Measurements from ENCODE around the gene CAPZA1.
A peak's percentile ranks its signal among the peaks of the same experiment; 100 is the strongest.
"Not testable (repeated sequence)": the region's sequence is repeated elsewhere in the genome, so short reads cannot be mapped to it uniquely, and the experiment has no call there.

The CAPZA1 gene

DNA sequence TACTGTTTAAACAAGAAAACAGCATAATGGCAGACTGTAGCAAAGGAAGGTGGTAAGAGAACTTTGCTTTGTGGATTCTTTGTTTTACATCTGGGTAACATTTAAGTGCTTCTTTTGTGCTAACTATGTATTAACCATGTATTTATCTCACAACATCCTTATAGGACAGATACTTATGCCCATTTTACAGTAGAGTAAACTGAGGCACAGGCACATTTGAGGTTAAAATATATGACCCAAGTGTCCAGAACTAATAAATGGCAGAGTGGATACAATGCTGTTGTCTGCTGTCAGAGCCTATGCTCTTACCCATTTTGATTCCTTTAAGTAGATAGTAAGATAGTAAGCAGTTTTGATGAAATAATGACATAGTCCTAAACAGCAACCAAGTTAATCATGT is 7.3 kb downstream of the CAPZA1 start:
- no peak for DNase-seq (ENCODE audit: low read depth)

DNA sequence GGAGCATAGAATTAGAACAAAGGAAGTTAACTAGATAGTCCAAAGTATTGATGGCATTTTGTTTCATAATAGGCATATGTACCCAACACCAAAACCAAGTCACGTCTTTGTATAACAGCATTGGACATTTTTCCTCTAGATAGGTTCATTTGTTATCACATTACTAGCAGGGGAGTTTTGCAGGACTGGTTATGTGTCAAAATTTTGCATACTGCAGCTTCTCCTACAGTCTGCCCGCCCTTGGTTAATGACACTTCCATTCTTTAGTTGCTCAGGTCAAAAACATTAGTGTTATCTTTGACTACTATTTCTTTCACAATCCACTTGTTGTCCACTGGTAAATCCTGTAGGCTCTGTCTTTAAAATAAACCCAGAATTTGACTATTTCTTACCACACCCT is 8.9 kb downstream of the CAPZA1 start:
- DNase-seq (ENCODE audit: low read depth): no peak

- DNase-seq (ENCODE audit: low read depth): no peak
Observed at GRCh38 chr1:112629256-112629655, 9.6 kb downstream of the CAPZA1 start.

DNA sequence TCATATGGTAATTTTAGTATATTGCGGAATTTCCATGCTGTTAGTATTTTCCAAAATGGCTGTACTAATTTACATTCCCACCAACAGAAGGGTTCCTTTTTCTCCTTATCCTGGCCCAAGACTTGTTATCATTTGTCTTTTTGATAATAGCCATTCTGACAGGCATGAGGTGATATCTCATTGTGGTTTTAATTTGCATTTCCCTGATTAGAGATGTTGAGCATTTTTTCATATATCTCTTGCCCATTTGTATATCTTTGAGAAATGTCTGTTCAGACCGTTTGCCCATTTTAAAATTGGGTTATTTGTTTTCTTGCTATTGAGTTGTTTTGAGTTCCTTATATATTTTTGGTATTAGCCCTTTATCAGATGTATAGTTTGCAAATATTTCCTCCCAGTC is 14.0 kb downstream of the CAPZA1 start:
- no peak for DNase-seq (ENCODE audit: low read depth)

DNA sequence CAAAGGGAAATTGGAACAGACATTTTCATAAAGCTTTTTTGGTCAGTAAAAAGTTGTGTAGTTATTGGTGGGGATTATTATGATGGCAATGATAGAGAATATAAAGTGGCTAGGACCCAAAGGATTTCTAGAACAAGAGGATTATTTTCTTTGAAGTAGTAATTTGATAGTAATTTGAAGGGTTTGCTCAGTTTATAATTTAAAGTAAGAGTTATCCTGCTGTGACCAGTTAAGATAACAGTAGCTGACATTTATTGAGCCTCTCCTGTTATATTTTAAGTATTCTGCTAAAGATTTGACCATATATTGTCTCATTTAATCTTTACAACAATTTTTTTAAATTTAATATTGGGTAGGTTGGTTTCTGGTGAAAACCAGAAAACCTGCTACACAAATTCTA is 14.7 kb downstream of the CAPZA1 start:
- DNase-seq (ENCODE audit: low read depth): no peak

DNA sequence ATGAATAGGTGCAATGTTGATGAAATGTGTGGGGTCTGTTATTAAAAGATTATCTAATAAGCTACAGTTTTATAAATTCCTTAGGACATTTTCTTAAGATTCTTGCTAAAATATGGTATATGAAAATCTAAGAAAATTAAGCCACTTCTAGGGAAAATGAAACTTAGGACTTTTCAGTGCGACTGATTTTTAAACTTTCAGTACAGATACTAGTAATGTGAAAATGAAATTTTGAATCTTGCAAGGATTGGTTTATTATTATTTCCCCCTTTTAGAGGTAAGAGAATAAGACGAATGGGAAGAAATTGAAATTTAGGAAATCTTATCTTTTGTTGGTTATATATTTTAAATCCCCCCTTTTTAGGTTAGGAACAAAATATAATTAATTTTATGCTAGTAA is 16.4 kb downstream of the CAPZA1 start:
- DNase-seq (ENCODE audit: low read depth): no peak

GRCh38 chr1:112636597-112637253 is 17.1 kb downstream of the CAPZA1 start:
- DNase-seq (ENCODE audit: low read depth): no peak

- peak; percentile 16 for DNase-seq (ENCODE audit: low read depth)
Observed at GRCh38 chr1:112637254-112638109, 17.9 kb downstream of the CAPZA1 start.

GRCh38 chr1:112638110-112638428 is 18.4 kb downstream of the CAPZA1 start:
- no peak for DNase-seq (ENCODE audit: low read depth)

GRCh38 chr1:112640437-112640836 is 20.8 kb downstream of the CAPZA1 start:
- DNase-seq (ENCODE audit: low read depth): not testable (repeated sequence)

GRCh38 chr1:112643080-112643479 is 23.4 kb downstream of the CAPZA1 start:
- no peak for DNase-seq (ENCODE audit: low read depth)

DNA sequence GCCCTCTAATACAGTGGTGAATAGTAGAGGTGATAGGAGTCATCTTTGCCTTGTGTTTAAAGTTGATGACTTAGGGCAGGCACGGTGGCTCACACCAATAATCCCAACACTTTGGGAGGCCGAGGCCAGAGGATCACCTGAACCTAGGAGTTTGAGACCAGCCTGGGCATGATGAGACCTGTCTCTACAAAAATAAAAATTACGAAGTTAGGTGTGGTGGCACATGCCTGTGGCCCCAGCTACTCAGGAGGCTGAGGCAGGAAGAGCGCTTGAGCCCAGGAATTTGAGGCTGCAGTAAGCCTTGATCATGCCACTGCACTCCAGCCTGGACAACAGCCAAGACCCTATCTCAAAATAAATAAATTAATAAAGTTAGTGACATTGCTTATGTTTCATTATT is 26.6 kb downstream of the CAPZA1 start:
- no peak for DNase-seq (ENCODE audit: low read depth)

GRCh38 chr1:112651205-112651604 is 31.6 kb downstream of the CAPZA1 start:
- no peak for DNase-seq (ENCODE audit: low read depth)

DNA sequence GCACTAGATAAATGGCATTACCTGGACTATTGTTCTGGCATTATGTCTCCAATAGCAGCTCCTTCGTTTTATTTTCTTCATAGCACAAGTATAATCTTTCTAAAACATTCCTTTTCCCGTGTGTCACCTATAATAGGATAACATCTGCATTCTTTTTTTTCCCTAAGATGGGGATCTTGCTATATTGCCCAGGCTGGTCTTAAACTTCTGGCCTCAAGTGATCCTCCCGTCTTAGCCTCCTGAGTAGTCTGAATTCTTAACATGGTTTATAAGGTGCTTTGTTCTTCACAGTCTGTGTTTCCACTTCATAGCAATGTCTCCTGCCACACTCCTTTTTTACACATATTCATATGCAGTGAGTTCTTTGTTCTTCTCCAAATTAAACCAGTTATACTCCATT is 46.2 kb downstream of the CAPZA1 start:
- DNase-seq (ENCODE audit: low read depth): no peak

DNA sequence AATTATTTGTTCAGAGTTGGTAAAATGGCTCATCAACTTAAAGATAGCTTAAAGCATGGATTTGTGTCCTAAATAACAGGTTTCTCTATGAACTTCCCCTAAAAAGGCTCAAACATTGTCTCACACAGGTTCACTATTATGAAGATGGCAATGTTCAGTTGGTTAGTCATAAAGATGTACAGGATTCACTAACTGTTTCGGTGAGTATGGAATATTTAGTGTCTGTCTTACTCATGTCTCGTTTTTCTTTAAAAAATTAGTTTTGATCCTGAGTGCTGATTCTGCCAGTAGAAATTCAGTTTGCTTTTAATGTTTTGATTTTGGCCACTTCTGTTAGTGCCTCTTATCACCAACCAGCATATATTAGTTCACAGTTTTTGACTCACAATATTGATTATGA is 47.3 kb downstream of the CAPZA1 start:
- DNase-seq (ENCODE audit: low read depth): no peak

GRCh38 chr1:112672009-112672408 is 52.4 kb downstream of the CAPZA1 start:
- DNase-seq (ENCODE audit: low read depth): no peak

- DNase-seq (ENCODE audit: low read depth): no peak
Observed at GRCh38 chr1:112672842-112673241, 53.2 kb downstream of the CAPZA1 start.

DNA sequence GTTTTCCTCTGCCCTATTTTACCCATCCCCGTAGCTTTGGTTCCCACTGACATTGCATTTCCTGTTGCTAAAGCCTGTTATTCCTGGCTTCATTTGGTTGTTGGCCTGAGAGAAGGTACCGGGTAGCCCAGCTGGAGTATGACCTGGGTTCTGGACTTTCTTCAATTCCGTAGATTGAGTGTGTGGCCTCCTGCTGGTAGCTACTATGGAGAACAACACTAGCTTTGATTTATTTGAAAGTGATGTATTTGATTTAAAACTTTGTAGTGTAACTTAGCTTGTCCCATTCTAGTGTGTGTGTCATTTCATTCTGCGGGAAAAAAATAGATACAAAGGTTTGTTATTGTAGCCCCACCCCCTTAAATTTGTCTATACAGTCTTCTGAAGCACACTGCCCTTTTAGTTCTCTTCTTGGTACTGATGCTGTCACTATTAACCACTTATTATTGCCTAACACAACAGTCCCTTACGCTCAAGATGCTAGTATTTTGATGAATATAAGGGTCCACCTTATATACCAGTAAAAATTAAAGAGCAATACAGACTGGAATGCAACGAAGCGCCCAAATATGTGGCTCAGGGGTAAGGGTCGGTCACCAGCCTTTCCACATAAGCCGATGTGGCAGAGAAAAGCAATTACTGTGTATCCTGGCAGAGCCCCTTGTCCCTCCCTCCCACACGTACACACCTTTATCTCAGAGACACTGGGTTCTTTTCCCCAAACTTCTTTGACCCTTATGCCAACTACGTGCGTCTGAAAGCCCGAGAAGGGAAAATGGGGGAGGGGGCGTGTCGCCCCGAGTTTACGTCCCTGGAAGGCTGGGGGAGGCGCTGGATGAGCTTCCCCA is 54.2 kb downstream of the CAPZA1 start:
- peak; percentile 58 for DNase-seq (ENCODE audit: low read depth)

DNA sequence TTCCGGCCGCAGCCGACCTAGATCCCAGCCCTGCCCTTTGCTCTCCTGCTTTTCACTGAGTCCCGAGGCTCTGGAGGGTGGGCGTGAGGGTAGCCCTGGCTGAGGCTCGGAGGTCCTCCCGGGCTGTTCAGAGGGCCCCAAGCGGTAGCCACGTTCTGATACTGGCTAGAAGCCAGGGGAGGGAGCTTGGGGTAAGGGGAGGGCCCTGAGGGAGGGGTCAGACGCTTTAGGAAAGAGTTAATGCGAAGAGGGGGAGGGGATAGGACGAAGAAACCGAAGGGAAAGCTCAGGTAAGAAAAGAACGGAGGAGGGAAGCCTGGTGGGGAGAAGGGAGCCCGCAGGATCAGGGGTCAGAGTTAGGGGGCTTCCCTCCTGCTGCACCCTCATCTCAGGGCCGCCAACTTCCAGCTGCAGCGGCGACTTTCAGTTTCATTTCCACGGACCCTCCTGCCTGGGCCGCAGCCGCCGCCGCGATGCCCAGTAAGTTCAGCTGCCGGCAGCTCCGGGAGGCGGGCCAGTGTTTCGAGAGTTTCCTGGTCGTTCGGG is 54.9 kb downstream of the CAPZA1 start, which contains the start of gene MOV10:
Gene MOV10, plus strand, starts transcription at position 220 of the 546 bp plus-strand sequence. Its CDS starts 254 bp downstream, at position 474.
- peak; percentile 66 for DNase-seq (ENCODE audit: low read depth)

DNA sequence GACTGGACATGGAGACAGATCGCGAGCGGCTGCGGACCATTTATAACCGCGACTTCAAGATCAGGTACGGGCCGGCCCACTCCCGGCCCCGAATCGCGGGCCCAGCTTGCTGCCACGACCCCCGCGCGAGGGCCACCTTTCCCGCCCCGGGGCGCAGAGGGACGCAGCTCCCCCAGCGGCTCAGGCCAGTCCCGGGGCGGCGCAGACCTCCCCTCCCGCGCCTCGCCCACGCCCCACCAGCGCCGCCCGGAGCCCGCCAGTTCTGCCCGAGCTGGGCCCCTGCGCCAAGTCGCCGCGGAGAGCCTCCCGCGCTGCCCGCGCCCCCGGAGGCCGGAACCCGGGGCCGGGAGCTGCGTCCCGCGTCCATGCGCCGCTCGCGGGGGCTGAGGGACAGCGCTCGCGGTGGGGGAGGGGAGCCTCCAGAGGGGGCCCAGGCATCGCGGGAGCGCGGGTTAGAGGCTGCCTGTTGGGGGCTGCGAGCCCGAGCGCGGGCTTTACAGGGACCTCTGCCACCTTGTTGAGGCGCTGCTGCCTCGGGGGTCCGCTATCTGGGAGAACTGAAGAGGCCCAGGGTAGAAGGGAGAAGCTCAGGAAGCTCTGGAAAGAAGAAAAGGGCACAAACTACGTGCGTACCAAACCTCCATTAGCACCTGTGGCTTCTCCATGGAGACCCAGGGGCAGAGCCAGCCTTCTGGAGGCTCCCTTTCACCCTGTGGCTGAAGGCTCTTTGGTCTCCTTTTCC is 55.5 kb downstream of the CAPZA1 start:
- no peak for DNase-seq (ENCODE audit: low read depth)

GRCh38 chr1:112675728-112676381 is 56.2 kb downstream of the CAPZA1 start:
- DNase-seq (ENCODE audit: low read depth): no peak
